Frontal cortex (tissue), 4 donors: Measurements from ENCODE around the gene FRMD1. TPM values are rescaled to one million over a fixed set of nuclear protein-coding genes. Genes with fewer than 3 reads are reported as not detected.

ENCODE experiments used
- DNase-seq, 2 donors: peaks; one replicate each; pipeline ENCODE4 v3.0.0; 2012; ENCODE audit warnings: low spot score in 2 of 2
- FAIRE-seq: peaks from 2 replicates; lab custom pipeline; 2012; peaks lifted over from hg19 to GRCh38; lab: Jason Lieb, UNC
- total RNA-seq: library from RNA; depleted of rRNA; stranded (reverse); fragments of >200 nt; gene quantifications from one replicate; pipeline ENCODE4 v1.2.3, GENCODE V29; 2014
- donor health status: control.
- donor health status: control.
- donor health status: control.

Gene FRMD1
- total RNA-seq, 1 donor from 2014 or later = not detected

DNA sequence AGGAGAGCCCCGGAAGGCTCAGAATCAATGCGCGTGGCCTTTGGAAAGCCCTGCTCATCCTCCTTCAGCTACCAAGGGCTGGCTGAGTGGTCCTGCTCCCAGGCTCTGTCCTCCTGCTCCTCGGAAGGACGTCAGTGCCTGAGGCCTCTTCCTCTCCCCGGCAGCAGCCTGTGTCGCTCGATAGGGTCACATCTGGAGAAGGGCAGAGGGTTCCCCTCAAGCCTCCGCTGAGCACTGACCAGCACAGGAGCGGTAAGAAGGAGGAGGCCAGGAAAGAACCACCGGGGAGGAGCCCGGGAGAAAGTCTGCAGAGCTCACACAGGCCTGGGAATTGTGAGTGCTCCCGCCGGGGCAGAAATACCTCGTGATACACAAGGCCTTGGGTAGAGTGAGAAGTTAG lies 60.3 kb downstream of the FRMD1 start:
- DNase-seq = no peak
- no peak for FAIRE-seq

GRCh38 chr6:168017629-168018028 lies 61.4 kb downstream of the FRMD1 start:
- no peak for DNase-seq
- no peak for FAIRE-seq

DNA sequence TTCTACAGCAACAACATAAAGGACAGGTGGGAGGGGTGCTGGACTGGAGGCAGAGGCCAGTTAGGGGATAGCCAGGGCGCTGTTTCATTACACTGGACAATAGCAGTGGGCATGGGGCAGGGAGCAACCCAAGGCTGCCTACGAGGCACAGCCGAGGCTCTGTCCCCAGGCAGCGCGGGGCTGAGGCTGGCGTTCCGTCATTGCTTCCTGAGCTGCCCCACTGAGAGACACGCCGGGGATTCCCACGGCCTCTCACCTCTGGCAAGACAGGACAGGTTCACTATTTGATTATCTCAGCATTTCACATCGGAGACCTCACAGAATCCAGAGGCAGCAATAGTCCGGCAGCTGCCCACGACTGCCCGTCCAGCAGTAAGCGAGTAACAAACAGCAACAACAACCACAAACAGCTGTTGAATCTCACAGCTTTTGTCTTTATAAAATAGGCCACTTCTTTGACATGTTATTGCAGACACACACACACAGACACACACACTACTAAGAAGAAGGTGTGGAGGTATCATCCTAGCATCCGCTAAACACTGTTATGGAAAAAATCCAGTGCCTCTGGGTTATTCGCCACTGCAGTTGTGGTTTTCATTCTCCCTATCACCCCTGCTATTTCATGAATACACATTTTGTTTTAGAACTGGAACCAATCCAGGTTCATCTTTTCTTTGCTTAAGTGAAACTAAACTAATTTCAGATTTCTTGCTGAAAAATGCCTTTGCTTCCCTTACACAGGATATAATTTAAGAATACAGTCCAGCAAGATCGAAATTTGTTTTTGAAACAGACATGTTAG lies 62.1 kb downstream of the FRMD1 start:
- DNase-seq (no peak), FAIRE-seq (no peak)

GRCh38 chr6:168016176-168016620 lies 62.8 kb downstream of the FRMD1 start:
- no peak for DNase-seq
- no peak for FAIRE-seq

DNA sequence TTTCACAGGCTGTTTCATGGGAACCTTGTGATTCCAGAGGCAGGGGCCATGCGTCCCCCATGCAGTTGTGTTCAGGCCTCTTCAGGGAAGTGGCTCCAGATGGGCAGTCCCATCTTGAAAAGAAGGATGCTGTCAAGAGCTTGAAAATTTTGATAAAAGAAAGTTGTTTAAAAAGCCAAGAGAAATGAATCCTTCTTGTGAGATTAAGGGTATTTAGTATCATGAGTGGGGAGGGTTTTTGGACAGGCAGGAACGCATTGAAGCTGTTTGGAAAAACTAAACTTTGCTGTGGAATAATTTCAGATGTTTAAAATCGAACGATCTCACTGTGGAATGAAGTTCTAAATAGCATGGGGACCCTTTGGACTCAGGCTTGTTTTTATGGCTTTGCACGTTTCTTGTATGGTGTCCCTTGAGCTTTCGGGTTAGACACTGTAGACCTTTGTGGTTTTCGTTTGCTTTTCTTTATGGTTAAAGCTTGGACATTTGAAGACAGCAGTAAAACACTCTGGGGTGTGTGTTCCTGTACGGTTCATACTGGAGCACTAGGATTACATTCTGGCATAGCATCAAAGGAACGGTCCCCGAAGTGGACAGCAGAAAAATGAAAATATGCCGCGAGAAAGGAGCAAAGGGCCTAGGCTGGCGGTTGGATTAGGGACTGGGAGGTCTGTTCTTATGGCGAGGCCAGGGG lies 63.4 kb downstream of the FRMD1 start:
- FAIRE-seq (no peak), DNase-seq (no peak)

GRCh38 chr6:168015009-168015408 lies 64.0 kb downstream of the FRMD1 start:
- FAIRE-seq (no peak), DNase-seq (no peak)

- no peak for FAIRE-seq
Measured at GRCh38 chr6:168014428-168014827, 64.6 kb downstream of the FRMD1 start.

GRCh38 chr6:168013250-168013915 lies 65.6 kb downstream of the FRMD1 start:
- FAIRE-seq = no peak
- DNase-seq = no peak

More at GRCh38 chr6:168014428-168014827, 64.6 kb downstream of the FRMD1 start:
- no peak for DNase-seq

- FAIRE-seq = no peak
- no peak for DNase-seq
Measured at GRCh38 chr6:168012431-168013249, 66.4 kb downstream of the FRMD1 start.

- no peak for DNase-seq
- FAIRE-seq = no peak
Measured at GRCh38 chr6:168011291-168011690, 67.7 kb downstream of the FRMD1 start.

DNA sequence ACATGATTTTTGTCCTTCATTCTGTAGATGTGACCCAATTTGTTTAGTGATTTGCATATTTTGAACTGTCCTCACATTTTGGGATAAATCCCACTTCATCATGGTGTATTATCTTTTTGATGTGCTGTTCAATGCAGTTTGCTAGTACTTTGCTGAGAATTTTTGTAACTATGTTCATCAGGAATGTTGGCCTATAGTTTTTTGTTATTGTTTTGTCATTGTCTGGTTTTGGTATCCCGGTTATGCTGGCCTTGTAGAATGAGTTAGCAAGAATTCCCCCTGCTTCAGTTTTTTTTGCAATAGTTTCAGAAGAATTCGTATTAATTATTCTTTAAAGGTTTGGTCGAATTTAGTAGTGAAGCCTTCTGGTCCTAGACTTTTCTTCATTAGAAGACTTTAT lies 69.7 kb downstream of the FRMD1 start:
- no peak for DNase-seq
- no peak for FAIRE-seq

DNA sequence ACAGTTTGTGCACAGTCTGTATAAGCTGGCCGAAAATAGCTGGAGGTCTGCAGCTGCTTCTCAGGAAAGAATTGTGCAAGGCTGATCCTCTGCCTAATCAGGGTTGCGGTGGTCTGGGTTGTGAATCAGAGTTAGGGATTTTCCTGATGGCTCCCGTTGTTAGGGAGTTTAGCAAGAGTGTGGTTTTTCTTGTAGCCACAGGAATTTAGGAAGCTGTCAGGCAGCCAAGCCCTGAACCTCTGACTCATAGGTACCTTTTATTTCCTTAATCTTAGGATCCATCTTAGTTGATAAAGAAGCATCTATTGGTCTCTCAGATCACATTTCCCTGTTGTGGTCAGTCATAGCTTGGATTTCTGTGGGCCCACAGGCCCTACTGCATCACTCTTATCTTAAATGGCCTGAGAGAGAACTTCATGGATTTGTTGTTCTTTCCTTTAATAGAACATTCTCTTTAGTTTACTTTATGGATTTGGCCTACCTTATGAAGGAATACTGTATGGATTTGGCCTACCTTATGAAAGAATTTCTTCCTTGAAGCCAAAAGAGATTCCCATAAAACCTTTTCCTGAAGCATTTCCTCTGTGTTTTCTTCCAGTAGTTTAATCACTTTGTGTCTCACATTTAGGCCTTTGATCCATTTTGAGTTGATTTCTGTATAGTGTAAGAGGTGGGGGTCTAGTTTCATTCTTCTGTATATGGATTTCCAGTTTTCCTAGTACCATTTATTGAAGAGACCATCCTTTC lies 71.2 kb downstream of the FRMD1 start:
- DNase-seq (no peak), FAIRE-seq (no peak)

GRCh38 chr6:168005796-168006195 lies 73.2 kb downstream of the FRMD1 start:
- DNase-seq = no peak
- no peak for FAIRE-seq

- DNase-seq (no peak), FAIRE-seq (no peak)
Measured at GRCh38 chr6:168004945-168005344, 74.1 kb downstream of the FRMD1 start.

DNA sequence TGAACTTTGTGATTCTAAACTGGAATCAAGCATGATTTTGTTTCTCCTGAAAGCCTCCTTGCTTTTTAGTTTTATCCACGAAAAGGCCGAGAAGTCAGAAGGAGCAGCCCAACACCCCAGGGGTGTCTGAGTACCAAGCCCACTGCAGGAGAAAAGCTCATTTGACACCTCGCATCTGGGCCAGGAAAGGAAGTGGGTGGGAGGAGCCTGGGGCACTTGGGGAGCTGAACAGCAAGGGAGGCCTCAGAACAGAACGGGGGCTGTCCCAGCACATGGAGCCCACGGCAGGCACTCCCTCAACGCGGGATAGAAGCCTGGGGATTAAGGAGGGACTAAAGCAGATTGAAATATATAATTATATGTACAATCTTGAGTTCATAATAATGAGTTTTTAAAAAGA lies 75.0 kb downstream of the FRMD1 start:
- no peak for FAIRE-seq

More for the DNA sequence above, 75.0 kb downstream of the FRMD1 start:
- DNase-seq = no peak
